Measurements from ENCODE around the gene MYH8. TPM values are rescaled to one million over a fixed set of nuclear protein-coding genes. Genes with fewer than 3 reads are reported as not detected.

The MYH8 gene
- total RNA-seq, 4 donors from 2014 or later = not detected

- H3K4me1 ChIP-seq = no peaks in the 10 kb centered on the region
- no peak for TF ChIP-seq POLR2AphosphoS5 (IDR thresholded peaks at IDR 0.05)
- no peak for TF ChIP-seq POLR2A (IDR thresholded peaks at IDR 0.05)
- TF ChIP-seq CTCF (IDR thresholded peaks at IDR 0.05) = no peak
- TF ChIP-seq EP300 (IDR thresholded peaks at IDR 0.05; ENCODE audit: low read depth) = no peak
- WGBS, 2 donors (ENCODE audit: low coverage in 1 of 2) = 60 to 65% methylated on average over 2 of the region's 2 CpGs
- H3K4me3 ChIP-seq = no peak overlapping the region
- no peaks in the 10 kb centered on the region for H3K36me3 ChIP-seq
- intact Hi-C loops (cut with DNase I; ENCODE audit: low total_unique reads) = no loop called here
- in situ Hi-C loops (cut with MboI; ENCODE audit: low pct_ligation_motif_present in 1 of 4, low pct_unique_long_range_greater_than_20kb in 1 of 4, low sequenced_read_pairs in 3 of 4) = no loop called here
- no peak overlapping the region for H3K27ac ChIP-seq
- no peak for DNase-seq
- no peaks in the 10 kb centered on the region for H3K27me3 ChIP-seq
- no peaks in the 10 kb centered on the region for H3K9me3 ChIP-seq
These were observed 939 bp downstream of the MYH8 start for GRCh38 chr17:10420811-10421210.

- Histone ChIP-seq H3K36me3 (no peaks in the 10 kb centered on the region), H3K9me3 (no peaks in the 10 kb centered on the region), H3K27me3 (no peaks in the 10 kb centered on the region), H3K4me3 (no peak overlapping the region), H3K27ac (no peak overlapping the region), H3K4me1 (no peaks in the 10 kb centered on the region)
- in situ Hi-C loops (cut with MboI; ENCODE audit: low pct_ligation_motif_present in 1 of 4, low pct_unique_long_range_greater_than_20kb in 1 of 4, low sequenced_read_pairs in 3 of 4) (no loop called here), intact Hi-C loops (cut with DNase I; ENCODE audit: low total_unique reads) (no loop called here)
- 52 to 61% methylated on average over 2 to 3 of the region's 3 CpGs for WGBS, 2 donors (ENCODE audit: low coverage in 1 of 2)
- DNase-seq = no peak
- TF ChIP-seq CTCF (IDR thresholded peaks at IDR 0.05) (no peak), POLR2A (IDR thresholded peaks at IDR 0.05) (no peak), POLR2AphosphoS5 (IDR thresholded peaks at IDR 0.05) (no peak), EP300 (IDR thresholded peaks at IDR 0.05; ENCODE audit: low read depth) (no peak)
These were observed 4.3 kb downstream of the MYH8 start for GRCh38 chr17:10417431-10417830.

- no peaks in the 10 kb centered on the region for H3K27me3 ChIP-seq
- H3K27ac ChIP-seq = no peak overlapping the region
- WGBS, 2 donors (ENCODE audit: low coverage in 1 of 2) = 75% methylated on average over 4 of the region's 4 CpGs; no CpG with 5 or more reads in 1 of the 2 donors
- no peak overlapping the region for H3K4me3 ChIP-seq
- no peaks in the 10 kb centered on the region for H3K9me3 ChIP-seq
- TF ChIP-seq POLR2AphosphoS5 (IDR thresholded peaks at IDR 0.05) = no peak
- TF ChIP-seq CTCF (IDR thresholded peaks at IDR 0.05) = no peak
- TF ChIP-seq EP300 (IDR thresholded peaks at IDR 0.05; ENCODE audit: low read depth) = no peak
- TF ChIP-seq POLR2A (IDR thresholded peaks at IDR 0.05) = no peak
- in situ Hi-C loops (cut with MboI; ENCODE audit: low pct_ligation_motif_present in 1 of 4, low pct_unique_long_range_greater_than_20kb in 1 of 4, low sequenced_read_pairs in 3 of 4) (no loop called here), intact Hi-C loops (cut with DNase I; ENCODE audit: low total_unique reads) (no loop called here)
- DNase-seq = no peak
- H3K36me3 ChIP-seq = no peaks in the 10 kb centered on the region
- no peaks in the 10 kb centered on the region for H3K4me1 ChIP-seq
These were observed 6.6 kb downstream of the MYH8 start for GRCh38 chr17:10415161-10415560.

- TF ChIP-seq POLR2A (IDR thresholded peaks at IDR 0.05) (no peak), EP300 (IDR thresholded peaks at IDR 0.05; ENCODE audit: low read depth) (no peak), POLR2AphosphoS5 (IDR thresholded peaks at IDR 0.05) (no peak), CTCF (IDR thresholded peaks at IDR 0.05) (no peak)
- Histone ChIP-seq H3K9me3 (no peaks in the 10 kb centered on the region), H3K27ac (peak overlapping the region in 1 of 4 donors; percentile 35), H3K36me3 (no peaks in the 10 kb centered on the region), H3K4me1 (peaks cover 0 to 10% (median 2%) of the 10 kb centered on the region in 4 donors), H3K27me3 (no peaks in the 10 kb centered on the region), H3K4me3 (no peak overlapping the region)
- in situ Hi-C loops (cut with MboI; ENCODE audit: low pct_ligation_motif_present in 1 of 4, low pct_unique_long_range_greater_than_20kb in 1 of 4, low sequenced_read_pairs in 3 of 4) = no loop called here
- intact Hi-C loops (cut with DNase I; ENCODE audit: low total_unique reads) = no loop called here
- DNase-seq = peak; percentile 48
These were observed 18.2 kb downstream of the MYH8 start for GRCh38 chr17:10403589-10403988.
